8988T (cell line): ENCODE measurements around the gene NLN.

Source experiments
- DNase-seq: peaks from one replicate; pipeline ENCODE4 v3.0.0; 2011

The NLN gene

DNA sequence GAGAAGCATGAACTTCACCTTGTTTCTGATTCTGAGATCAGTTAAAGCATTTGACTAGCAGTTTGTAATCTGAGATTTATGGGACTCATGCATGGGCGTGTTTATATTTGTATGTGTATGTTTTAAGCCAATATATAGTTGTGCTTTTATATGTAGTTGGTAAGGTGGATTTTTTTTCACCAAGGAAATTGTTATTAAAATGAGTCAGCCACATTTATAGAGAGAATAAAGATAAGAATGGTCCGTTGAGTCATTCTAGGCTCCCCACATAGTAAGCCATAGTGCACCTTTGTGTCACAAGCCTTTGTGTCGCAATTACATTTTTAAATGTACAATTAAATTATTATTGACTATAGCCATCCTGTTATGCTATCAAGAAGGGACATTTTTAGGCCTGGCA lies 89.0 kb downstream of the NLN start:
- DNase-seq, result no peak

DNA sequence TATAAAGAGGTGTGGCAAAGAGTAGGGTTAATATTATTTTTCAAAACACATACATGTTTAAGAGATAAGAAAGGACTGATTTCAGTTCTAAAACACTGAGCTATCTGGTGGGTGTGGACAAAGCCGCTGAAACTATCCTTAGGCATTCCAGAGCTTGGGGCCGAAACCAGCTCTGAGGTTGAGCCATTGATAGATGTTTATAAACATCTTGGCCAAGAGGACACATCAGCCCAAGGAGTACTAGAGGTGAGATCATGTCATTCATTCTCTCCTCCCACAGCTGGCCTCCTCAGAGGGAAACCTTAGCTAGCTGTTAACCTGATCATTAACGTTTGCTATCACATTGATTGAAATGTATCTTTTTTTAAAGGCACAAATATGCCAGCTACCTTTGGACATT lies 89.9 kb downstream of the NLN start:
- DNase-seq, result no peak

DNA sequence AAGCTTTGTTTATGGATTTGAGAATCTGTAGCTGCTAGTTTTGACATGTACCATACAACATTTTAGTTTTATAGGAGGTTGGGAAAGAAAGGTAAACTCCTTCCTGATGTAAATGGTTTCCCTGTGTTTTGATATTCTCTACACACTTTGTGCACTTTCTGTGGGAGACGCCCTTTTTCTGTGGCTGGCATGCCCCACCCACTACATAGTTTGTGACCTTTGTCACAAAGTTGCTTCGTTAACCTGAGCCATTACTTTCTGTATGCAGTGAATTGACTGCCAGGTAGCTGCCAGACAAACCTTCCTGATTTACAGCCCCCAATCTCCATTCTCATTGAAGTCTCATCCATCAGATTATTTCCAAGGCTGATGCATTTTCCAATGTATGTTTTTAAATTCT lies 90.6 kb downstream of the NLN start:
- no peak for DNase-seq

DNA sequence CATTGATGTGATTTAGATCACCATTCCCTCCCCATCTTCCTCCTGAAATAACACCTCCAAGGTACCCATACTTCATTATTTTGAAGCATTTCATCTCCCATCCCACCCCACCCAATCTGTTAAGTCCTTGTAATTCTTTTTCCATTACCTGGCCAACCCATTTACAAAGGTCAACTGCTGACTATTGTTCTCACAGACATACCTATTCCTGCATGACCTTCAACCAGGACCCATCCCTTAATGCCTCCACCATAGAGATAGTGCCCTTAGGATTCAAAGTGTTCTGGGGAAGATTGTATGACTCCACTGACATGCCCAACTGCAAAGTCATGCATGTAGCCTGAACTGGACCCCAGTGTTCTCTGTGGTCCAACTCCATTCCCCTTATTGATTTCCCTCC lies 91.2 kb downstream of the NLN start:
- no peak for DNase-seq

DNA sequence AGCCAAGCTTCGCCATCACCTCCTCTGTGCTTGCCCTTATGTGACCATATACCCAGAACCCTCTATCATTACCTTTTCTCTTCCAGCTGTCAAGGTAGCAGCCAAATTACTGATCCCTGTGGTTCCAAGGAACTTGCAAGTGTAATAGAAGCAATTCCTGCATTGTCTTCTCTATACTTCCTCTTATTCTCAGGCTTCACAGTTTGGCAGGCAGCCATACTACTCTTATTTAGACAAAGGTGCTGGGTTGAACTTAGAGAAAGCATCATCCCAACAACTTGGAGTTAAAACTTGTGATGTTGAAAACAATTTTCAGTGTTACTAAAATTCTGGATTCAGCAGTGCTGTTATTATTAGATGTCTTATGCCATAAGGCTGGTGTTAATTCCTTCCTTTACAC lies 93.2 kb downstream of the NLN start:
- no peak for DNase-seq

DNA sequence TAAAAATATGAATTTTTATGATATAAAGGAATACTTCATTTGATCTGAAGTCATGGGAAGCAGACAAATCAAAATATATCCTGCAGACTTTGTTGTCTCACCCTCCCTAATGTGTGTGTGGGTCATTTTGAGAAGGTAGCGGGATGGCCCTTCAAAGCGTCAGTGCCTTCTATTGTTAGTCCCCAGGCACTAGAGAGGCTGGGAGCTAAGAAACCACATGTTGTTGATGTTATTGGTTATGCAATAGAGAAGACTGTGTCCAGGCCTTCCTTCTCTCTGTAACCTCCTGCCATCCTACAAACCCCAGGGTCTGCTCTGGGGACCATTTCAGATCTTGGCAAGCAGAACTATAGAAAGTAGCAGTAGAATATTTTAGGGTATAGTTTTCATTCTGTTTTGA lies 94.7 kb downstream of the NLN start:
- no peak for DNase-seq

DNA sequence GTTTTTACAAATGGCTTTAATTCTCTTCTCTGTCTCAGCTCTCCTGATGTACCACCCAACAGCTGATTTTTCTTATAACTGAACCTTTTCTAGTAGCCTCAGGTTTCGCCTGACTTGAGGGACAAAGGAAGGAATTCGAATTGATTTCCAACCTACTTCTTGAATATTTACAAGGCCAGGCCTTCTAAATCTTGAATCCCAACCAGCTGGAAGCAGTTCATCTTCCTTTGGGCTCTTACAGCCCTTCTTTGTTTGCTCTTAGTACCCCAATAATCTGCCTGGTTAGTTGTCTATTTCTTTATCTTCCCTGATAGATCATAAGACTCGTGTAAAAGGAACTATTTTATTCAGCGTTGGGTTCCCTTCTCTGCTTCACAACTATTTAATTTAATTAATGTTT lies 95.9 kb downstream of the NLN start:
- DNase-seq, result no peak

DNA sequence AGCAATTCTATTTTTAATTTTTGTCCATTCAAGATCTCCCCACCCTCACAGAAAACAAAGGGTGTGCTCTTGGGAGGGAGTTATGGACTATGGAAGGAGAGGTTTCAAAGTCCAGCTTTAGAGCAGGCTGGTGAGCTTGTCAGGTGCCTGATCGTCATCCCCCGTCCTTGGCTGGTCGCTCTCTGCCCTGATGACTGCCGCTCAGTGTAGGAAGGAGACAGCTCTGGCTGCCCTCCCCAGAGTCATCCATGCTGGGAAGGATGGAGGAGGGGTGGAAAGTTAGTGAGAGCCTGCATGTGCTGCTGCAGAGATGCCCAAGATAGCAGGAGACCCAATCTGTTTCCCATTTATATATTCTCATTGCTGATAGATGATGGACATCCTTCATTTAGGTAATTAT lies 96.6 kb downstream of the NLN start:
- DNase-seq, result no peak

DNA sequence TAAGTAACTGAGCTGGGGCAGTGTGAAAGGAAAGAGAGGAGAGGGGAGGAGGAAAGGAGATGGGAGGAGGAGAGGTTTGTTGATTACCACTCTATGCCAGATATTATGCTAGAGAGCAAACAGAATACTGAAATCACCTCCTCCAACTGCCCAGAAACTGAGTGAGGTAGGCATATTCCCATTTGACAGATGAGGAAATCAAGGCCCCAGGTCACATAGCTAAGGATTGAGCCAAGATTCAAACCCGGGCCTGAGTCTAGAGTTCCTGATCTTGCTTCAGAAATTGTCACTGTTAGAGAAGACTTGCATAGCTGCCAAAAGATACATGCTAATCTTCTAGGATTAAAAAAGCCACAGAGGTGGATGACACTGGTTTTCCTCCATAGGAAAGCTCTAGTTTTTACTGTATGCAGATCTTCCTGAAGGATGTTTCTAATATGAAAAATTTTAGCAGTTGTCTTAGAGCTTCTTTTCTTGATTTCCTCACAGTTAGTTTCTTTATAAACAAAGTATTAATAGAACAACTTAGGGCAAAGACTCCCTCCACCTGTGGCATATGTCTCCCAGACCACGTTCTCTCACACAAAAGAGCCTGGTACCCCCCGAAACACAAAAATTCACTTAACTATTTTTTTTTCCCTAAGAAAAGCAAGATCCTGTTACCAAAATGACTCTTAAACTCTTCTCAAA lies 97.4 kb downstream of the NLN start:
- no peak for DNase-seq

DNA sequence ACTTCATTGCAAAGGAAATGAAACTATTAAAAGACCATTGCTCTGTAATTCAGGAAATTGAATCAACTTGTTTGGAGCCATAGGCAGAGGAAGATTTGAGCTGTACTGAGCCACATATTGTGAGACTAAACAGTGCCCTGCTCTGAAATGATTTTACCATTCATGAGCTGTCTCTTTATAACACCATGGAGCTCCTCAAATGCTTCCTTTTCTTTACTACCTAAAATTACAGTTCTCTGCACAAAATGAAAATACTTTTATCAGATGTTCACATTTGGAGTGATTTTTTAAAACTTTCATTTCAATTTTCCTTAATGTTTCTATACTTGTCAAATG lies 97.9 kb downstream of the NLN start:
- no peak for DNase-seq

DNA sequence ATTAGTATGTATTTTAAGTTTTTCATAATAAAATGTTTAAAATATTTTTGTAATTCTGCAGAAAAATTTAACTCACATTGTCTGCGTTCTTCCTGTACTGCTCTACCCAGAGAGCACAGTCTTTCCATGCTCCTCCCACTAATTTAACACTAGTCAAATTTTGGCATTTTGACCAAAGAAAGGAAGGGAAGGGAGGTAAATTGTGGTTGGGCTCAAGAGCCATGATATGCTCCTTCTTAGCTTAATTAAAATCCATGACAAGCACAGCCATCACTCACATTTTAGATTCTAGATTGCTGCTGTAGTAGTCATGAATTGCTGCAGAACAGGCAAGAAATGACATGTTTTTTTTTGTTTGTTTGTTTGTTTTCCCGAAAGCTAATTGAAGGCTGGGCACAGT lies 98.4 kb downstream of the NLN start:
- no peak for DNase-seq

DNA sequence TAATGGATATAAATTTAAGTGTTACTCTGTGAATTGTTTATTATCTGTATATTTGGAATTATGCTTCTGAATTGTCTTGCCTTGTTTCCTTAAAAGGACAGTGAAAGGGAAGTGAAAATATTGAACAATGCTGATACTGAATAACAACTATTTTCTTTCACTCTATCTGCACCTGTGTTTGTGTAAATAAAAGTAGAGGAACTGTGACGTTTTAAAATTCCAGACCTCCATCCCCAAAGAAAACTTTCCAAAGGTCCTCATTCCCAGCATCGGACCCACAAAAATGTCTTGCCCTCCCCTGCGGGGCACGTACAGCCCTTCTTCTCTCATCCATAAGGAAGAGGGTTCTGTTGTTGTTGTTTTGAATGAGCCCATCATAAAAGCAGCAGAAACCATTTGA lies 100.0 kb downstream of the NLN start:
- no peak for DNase-seq

DNA sequence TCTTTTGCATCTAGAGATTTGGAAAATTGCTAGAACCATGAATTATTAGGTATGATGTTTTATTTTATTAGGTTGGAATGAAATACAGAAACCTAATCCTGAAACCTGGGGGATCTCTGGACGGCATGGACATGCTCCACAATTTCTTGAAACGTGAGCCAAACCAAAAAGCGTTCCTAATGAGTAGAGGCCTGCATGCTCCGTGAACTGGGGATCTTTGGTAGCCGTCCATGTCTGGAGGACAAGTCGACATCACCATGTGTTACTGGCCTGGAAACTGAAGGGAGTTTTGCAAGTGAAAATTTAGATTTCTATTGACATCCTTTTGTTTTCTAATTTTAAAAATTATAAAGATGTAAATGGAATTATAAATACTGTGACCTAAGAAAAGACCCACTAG lies 100.7 kb downstream of the NLN start:
- DNase-seq, result no peak

DNA sequence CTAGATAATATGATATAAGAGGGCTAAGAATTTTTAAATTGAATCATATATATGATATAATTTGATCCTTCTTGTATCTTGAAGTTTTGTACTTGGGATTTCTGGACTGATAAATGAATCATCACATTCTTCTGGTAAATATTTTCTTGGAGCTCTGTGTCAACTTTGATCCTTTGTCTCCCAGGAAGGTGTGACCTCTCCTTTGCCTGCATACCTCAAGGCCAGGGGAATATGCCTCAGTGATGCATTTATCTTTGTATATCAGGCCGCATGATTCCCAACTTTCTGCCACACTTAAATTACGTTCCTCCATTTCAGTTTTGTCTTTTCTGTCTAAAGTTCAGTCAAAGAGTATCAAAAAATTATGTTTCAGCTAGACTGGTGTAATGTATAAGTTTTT lies 101.2 kb downstream of the NLN start:
- no peak for DNase-seq

DNA sequence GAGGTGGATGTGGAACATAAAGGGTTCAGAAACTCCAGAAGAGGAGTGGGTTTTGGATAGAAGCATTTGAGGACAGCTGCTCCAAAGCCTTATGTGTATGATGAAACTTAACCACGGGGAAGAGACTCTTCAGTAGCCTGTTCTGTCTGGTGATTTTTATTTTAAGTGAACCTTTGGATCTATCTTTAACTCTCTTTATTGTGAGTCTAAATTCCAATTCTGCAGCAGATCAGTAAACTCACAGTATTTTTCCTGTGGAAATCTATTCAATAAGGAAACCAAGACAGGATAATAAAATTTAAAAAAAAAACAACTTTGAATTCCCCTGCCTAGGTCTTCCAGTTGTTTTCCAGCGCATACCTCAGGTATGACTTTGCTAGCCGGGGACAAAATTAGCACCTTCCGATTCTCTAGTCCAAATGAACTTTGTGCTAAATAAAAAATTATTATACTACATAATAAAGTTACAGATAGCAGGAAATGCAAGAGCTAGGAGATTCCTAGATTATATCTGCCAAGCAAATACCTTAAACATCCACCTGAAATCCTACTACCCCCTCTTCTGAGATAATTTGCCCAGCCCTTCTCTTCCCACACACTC lies 101.9 kb downstream of the NLN start:
- no peak for DNase-seq

DNA sequence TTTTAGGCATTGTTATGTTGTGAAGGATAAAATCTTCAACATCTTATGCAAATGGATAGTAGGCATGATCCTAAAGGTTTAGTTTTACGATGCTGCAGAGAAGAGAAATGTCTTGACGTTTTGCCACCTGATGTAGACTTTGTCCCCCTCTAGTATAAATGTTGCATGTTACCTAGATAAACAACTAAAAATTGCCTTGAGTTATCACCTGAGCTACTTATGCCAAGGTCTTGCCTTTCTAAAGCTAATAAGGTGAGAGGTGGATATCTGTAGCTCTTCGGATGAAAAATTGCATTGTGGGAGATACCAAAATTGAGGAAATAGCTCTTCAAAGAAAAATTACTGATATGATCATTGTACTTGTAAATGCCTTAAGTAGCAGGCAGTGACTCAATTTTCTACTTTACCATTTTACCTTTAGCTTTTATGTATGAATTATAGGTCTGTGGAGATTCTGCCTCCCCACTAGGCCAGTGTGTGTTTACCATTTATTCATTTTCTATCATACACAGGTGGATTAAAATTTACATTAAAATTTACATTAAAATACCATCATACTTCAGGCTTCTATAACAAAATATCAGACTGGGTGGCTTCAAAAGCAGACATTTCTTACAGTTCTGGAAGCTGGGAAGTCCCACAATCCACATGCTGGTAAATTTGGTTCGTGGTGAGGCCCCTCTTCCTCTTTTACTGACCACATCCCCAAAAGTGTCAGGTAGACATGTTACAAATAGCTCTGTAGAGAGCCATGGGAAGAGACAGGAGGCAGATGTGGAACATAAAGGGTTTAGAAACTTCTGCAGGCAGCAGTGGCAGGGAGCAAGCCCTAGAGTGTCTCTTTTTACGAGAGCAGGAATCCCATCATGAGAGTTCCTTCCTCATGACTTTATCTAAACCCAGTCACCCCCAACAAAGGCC lies 103.7 kb downstream of the NLN start:
- DNase-seq, result no peak

DNA sequence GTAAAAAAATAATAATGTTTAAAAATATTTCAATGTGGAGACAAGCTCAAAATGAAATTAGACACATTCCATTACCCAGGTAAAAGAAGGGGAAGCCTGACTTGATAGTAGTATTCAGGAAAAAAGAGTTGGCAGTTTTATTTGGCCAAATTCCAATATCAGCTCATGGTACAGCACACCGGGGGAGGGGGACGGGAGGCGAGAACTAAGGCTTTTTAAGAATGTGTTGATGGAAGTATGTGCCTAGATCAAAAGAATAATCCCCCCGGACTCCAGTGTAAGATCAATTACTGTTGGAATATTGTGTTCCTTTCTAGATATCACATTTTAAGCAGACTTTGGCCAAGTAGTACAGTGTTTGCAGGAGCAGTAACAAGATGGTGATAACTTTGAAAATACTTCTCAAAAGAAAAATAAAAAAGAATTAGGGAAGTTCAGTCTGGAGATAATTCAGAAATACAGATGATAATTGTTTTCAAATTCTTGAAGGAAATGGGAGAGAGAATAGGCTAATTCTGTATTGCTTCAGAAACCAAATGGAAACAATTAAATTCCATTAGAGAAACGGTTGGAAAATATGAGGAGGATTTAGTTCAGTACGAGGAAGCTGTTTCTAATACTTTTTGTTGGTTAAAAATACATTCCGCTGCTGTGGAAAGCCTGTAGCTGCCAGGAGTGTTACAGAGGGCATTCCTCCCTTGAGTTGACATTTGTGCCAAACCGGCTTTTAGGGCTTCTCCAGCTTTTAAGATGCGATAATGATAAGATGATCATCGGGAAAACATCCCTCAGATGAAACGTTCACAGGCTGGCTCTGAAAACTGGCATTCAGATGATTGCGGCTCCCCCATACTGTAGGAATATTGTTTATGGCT lies 106.3 kb downstream of the NLN start:
- DNase-seq, result no peak

DNA sequence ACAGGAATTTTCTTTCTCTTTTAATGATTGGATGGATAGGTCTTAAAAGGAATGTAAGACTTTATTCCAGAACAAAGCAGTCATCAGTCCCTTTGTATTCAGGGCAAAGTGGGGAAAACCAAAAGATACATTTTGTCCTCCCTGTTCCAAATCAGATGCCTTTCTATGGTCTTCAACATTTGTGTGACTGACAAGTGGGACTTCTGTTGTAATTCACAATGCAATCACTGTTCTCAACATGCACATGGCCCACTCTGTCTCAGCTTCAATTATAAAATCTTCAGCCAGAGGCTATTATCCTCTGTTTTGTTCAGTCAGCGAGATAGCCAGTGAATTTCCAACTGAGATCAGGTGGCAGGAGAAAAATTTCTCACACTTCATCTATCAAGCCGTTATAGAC lies 108.9 kb downstream of the NLN start:
- DNase-seq, result no peak

DNA sequence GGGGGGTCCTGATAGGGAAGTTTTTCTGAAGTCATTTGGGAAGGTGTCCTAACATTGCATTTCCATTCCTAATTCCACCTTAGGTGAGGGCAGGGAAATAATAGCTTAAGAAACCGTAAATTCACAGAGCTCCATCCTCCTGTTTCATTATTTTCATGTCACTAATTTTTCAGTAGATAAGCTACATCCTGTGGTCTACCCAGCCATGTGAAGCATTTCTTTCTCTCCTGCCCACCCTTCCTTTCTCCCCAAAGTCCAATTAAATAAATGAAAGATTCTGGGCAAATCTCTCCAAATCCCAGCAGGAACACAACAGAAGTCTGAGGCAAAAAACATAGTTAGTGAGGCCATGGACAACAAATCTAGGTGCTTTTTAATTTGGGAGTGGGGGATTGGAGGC lies 109.3 kb downstream of the NLN start:
- no peak for DNase-seq

DNA sequence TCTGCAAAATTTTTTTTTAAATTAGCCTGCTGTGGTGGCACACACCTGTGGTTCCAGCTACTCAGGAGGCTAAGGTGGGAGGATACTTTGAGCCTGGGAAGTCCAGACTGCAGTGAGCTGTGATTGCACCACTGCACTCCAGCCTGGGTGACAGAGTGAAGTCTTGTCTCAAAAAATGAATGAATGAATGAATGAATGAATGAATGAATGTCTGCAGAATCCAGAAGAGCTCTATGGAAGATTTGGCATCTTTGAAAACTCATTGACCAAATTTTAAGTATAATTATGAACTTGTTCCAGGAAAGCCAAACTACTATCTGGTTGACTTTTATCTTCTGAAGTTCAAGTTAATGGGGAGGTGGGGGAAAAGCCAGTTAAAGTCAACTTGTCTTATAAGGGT lies 110.1 kb downstream of the NLN start:
- DNase-seq, result no peak

DNA sequence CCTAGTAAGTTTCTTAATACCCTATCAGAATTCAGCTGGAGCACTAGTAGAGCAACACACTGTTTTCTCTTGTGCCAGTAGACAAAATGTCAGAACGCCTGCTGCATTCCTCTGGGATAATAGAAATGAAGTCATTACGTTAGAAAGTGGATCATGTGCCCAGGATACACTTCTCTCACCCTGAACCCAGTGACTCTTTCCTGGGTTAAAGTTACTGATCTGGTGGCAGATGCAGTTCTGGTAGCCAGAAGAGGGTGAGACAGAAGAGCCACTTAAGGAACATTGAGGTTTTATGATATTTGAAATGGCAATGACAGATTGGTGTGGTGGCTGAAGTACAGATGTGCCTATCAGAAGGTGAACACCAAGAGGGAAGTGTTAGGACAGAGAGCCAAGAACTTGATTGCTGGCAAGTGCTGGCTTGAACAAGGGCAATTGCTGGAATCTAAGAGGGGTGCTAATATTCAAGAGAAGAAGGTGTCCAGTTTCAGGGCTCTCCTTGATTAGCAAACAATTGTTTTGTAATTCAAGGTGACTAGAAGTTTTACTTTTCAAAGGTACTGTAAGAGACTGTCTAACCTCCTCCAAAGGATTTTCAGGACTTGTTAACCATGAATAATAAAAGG lies 110.7 kb downstream of the NLN start:
- no peak for DNase-seq

DNA sequence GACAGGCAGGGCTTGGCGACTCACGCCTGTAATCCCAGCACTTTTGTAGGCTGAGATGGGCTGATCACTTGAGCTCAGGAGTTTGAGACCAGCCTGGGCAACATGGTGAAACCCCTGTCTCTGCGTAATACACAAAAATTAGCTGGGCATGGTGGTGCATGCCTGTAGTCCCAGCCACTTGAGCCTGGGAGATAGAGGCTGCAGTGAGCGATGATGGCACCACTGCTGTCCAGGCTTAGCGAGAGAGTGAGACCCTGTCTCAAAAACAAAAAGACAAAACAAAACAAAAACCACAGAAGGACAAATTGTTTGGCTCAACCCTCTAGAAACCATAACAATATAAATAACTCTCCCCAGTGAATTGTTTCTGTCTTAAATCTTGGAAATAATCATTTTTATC lies 111.8 kb downstream of the NLN start:
- DNase-seq, result no peak

DNA sequence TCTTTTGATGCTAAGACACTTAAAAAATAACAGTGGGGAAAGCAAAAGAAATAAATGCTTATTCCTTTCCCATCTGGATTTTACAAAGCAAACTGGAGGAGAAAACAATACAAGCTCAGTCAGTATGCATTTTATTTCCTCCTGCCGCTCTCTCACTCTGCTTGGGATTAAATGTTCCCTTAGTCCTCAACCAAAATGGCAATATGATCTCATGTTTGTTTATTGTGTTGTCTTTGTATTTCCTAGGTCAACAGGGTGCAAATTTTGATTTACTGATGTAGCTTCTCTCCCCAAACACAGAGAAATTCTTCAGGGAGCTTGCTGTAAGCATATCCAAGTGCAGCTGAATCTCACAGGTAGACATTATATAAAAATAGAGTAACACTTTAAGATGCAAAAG lies 112.3 kb downstream of the NLN start:
- no peak for DNase-seq
